GM19238 (cell line): ENCODE measurements around the gene ZNF23.
"Not testable (repeated sequence)": the region's sequence is repeated elsewhere in the genome, so short reads cannot be mapped to it uniquely, and the experiment has no call there.

Experiments used
- DNase-seq: peaks from one replicate; pipeline ENCODE4 v3.0.0; 2011; ENCODE audit warnings: low spot score; ENCODE audit not compliant: insufficient read length

ZNF23 gene

DNA sequence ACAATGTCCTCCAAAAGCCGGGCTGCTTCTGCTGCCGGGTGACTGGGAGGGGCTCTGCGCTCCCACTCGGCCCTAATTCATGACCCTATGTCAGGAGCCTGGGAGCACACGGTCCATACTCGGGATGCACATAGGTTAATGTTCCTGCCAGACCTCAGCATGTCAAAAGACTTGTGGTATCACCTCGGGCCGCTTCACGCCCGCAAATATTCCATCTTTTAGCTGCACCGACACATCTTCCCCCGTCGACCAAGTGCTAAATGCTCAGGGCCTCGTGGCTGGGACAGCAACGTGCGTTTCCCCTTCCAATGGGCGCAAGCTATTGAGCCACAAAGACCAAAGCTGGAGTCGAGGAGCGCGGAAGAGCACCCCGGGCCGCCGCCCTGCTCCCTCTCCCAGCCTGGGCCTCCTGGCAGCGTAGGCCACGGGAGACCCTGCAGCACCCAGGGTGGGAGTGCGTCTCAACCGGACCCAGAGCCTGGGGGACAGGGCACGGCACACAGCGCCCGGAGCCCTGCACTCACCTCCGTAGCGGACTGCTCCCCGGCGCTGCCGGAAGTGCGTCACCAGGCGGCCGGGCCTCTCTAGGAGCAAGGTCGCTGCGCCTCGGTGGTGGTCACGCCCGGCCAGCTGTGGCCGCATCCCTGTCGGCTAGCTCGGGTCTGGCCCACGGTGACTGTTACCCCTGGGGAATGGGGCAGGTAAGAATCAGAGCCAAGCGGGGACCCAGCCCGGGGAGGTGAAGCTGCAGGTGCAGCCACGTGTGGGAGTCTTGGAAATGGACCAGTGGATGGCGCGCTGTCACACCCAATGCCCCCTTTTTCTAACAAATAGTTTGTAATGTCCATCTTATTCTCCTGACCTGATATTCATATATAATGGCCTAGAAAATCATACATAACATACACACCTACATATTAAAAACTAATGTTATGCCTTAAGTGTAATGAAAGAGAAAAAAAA, at the start of gene ZNF23:
TSS of gene ZNF23 (minus strand) at position 562 of the 963 bp plus-strand sequence. CDS start 5,451 bp downstream, outside the sequence.
- DNase-seq, result peak; percentile 95

DNA sequence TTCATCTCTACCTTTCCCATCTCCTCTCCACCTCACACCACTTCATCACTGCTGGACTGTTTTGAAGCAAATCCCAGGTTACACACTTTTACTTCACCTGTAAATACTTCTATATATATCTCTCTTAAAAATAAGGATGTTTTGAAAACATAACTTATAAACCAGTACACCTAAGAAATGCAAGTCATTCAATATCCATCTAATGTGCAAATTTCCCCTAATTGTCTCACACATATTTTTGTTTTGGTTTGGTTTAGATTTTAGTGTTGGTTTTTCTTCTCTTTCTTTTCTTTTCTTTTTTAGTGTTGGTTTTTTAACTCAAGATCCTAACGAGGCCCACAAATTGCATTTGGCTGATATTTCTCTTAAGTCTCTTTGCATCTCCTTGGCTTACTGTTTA, 45.0 kb upstream of the ZNF23 start:
- no peak for DNase-seq

- no peak for DNase-seq
These were observed 42.9 kb upstream of the ZNF23 start for GRCh38 chr16:71504901-71505300.

DNA sequence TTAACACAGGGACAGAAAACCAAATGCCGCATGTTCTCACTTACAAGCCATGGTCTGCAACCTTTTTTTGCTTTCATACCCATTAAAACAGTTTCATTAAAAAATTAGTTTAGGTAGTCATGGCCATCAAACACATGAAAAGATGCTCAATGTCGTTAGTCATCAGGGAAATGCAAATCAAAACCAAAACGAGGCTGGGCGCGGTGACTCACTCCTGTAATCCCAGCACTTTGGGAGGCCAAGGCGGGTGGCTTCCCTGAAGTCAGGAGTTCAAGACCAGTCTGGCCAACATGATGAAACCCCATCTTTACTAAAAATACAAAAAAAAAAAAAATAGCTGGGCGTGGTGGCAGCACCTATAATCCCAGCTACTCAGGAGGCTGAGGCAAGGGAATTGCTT, 42.0 kb upstream of the ZNF23 start:
- not testable (repeated sequence) for DNase-seq

GRCh38 chr16:71501547-71501946, 39.5 kb upstream of the ZNF23 start:
- no peak for DNase-seq

- no peak for DNase-seq
These were observed 38.9 kb upstream of the ZNF23 start for GRCh38 chr16:71500964-71501363.

DNA sequence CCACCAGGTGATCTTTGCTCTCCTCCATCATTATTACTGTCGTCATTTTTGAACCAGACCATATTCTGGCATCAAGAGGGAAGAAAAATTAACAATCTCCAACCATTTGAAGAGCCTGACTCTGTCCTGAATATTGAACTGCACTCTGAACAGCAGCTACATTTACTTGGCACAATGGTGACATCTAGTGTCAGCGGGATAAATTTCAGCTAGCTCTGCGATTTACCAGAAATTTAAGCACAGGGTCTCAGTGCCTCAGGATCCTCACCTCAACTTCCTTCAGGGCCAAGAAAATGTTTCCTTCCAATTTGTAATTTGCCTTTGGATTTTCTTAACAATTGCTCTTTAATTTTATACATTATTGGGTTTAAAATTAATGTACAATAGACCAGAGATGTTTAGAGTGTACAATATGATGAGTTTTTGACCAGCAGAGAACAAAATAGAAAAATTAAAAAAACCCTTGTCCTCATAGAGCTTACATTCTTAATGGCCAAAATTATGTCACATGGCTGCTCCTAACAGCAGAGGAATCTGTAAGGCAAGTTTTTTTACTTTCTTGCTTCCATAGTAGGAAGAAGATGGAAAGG, 37.8 kb upstream of the ZNF23 start:
- DNase-seq, result peak; percentile 27

GRCh38 chr16:71498031-71498430, 36.0 kb upstream of the ZNF23 start:
- DNase-seq, result no peak

- no peak for DNase-seq
These were observed 31.2 kb upstream of the ZNF23 start for GRCh38 chr16:71493213-71493612.

GRCh38 chr16:71492786-71493185, 30.7 kb upstream of the ZNF23 start:
- DNase-seq, result no peak

DNA sequence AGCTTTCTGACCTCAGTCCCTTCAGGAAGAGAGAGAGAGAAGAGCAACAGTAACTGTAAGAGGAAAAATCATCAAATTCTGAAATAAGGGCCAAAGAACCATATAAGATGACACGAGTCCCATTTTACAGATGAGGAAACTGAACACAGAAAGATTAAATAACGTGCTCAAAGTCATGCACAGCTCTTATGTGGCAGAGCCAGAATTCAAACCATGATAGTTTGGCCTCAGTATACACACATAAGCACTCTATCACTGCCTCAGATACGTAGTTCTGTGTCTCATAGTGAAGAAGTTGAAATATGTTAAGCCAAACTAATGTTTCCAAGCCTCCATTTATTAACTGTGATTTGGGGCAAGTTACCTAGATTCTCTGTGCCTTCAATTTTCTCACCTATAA, 29.0 kb upstream of the ZNF23 start:
- no peak for DNase-seq

- DNase-seq, result no peak
These were observed 28.3 kb upstream of the ZNF23 start for GRCh38 chr16:71490361-71490760.

DNA sequence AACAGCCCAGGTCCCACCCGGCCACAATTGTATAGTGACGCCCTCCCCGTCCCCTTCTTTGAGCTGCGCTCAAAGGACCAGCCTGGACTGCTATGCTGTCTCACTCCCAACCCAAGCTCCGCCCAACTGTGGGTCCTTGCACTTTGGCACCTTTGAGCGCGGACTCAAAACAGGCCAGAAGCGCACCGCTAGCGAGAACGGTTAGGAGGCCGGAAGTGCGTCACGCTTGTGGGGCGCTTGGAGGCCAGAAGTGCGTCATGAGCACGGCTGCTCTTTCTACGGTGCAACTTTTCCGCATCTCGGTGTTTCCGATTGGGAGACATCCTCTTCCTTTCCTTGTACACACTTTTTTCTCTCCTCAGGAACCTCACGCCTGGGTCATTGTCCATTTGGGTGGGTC, 27.1 kb upstream of the ZNF23 start, which contains the start of gene ZNF19:
TSS of gene ZNF19 (minus strand) at position 203 of the 400 bp plus-strand sequence. CDS start 7,210 bp downstream, outside the sequence.
- no peak for DNase-seq

- peak; percentile 64 for DNase-seq
These were observed 22.2 kb upstream of the ZNF23 start for GRCh38 chr16:71484006-71484893.

GRCh38 chr16:71482569-71482968, 20.5 kb upstream of the ZNF23 start:
- DNase-seq, result no peak

- DNase-seq, result no peak
These were observed 18.9 kb upstream of the ZNF23 start for GRCh38 chr16:71480956-71481355.

DNA sequence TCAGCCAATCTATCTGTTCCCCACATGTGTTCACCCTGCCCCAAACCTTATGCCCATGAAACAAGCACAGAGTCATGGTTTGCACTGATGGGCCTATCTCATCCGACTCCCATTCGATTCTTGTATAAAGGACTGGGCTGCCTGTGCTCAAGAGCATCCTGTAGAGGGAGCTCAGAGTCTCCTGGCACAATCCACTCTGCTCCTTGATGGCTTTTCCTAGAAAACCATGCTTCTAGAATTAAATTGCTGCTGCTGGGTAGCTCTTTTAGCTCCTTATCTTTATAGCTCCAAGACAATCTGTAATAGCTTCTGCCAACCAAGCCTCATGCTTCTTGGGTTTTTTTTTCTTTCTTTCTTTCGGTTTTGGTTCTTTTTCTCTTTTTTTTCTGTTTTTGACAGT, 17.4 kb upstream of the ZNF23 start:
- no peak for DNase-seq

DNA sequence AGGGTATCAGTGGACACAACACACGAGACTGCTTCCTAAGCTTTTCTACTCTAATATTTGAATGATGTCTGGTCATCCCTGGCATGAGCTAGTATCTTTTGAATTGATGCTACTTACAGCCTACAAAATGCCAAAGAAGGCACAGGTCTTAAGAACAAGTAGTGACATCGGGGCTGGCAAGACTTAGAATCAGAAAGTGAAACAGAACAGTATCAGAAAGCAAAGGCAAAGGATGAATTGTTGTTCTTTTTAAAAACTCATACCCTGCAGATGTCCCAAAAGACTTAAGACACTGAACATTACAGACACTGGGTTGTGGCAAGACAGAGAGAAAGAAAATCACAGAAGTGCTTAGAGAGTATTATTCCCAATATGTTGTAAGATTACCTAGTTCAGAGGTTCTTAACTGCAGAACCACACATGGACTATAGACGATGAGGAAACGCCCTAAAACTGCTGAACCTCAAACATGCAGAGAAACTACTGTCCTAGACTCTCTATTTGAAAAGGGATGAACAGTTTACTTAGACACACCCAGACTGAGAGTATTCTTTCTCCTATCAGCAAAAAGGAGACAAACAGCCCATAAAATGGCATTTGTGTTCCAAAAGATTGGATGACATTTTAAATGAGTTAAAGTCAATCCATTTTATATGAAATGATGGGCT, 14.5 kb upstream of the ZNF23 start:
- DNase-seq, result no peak

DNA sequence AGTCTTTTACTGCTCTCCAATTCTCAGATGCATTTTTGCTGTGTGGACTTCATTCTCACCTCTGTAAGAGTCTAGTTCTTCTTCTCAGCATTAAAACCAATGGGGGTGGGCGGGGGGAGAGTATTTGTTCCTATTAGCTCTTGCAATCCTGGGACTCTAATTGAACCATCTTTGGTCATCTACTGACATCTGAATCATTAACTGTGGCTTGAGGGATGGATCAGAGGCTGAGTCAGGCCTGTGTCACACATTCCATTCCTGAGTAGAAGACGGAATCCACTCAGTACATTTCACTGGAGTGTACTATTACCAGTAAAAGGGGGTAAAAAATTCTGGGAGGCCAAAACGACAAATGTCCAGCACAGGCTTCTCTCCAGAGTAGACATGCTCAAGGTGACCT, 12.8 kb upstream of the ZNF23 start:
- DNase-seq, result no peak

- DNase-seq, result no peak
These were observed 11.8 kb upstream of the ZNF23 start for GRCh38 chr16:71473891-71474290.

DNA sequence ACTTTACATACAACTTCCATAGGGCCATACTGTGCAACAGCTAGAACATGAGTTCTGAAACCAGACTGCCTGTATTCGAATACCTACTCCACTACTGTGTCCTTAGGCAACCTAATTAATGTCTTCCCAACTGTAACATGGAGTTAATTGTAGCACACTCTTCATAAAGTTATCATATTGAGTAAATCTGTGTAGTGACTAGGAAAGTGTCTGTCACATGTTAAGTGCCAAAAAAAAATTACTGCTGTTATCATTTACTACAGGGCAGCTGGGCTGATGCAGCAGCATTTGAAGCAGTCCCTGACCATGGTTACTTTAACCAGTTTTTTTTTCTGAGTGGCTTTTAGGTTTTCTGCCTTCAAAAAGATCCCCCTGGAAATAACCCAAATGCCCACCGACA, 10.9 kb upstream of the ZNF23 start:
- DNase-seq, result no peak
